ENCODE results near the gene RAD52. TPM values are rescaled to one million over a fixed set of nuclear protein-coding genes. Genes with fewer than 3 reads are reported as not detected.
"Not testable (repeated sequence)": the region's sequence is repeated elsewhere in the genome, so short reads cannot be mapped to it uniquely, and the experiment has no call there.

Gene RAD52
- total and polyA plus RNA-seq, 4 donors: 18.1 to 28.7 (median 23.1) TPM

GRCh38 chr12:948238-948637 lies 1.3 kb downstream of the RAD52 start:
- H3K4me1 ChIP-seq (ENCODE audit: control insufficient read depth, insufficient read depth, low read length): peaks cover 14% of the 10 kb centered on the region
- H3K27me3 ChIP-seq (ENCODE audit: control insufficient read depth, insufficient read depth, low read length): no peaks in the 10 kb centered on the region
- H3K9me3 ChIP-seq (ENCODE audit: control insufficient read depth, insufficient read depth, low read length): no peaks in the 10 kb centered on the region
- peaks cover 12% of the 10 kb centered on the region for H3K36me3 ChIP-seq (ENCODE audit: control insufficient read depth, insufficient read depth, low read length)
- no peak for DNase-seq (ENCODE audit: low read depth in 4 of 6, low spot score in 6 of 6)
- peak overlapping the region; percentile 96 for H3K4me3 ChIP-seq (ENCODE audit: low read depth, low read length)
- no peak overlapping the region for H3K27ac ChIP-seq (ENCODE audit: low read depth, low read length)
- 97% methylated on average over 8 of the region's 9 CpGs for WGBS (ENCODE audit: insufficient coverage)

DNA sequence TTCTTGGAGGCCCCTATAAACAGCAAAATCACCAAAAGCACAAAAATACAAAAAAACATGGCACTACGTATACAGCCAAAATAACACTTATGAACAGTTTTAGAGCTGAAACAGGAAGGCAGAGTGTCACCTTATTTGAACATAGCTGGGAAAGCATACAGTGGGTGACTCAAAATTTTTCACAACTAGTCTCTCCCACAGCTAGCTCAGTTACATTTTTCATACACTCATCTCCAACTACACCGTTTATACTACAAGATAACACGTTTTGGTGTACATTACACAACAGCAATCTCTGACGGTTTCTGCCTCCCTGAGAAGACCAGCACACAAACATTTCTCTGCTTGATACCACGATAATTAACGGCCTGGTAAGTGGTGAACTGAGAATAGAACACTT lies 2.9 kb downstream of the RAD52 start:
- Histone ChIP-seq H3K27me3 (ENCODE audit: control insufficient read depth, insufficient read depth, low read length) (no peaks in the 10 kb centered on the region), H3K4me3 (ENCODE audit: low read depth, low read length) (no peak overlapping the region), H3K4me1 (ENCODE audit: control insufficient read depth, insufficient read depth, low read length) (peaks cover 14% of the 10 kb centered on the region), H3K27ac (ENCODE audit: low read depth, low read length) (no peak overlapping the region), H3K9me3 (ENCODE audit: control insufficient read depth, insufficient read depth, low read length) (no peaks in the 10 kb centered on the region), H3K36me3 (ENCODE audit: control insufficient read depth, insufficient read depth, low read length) (peaks cover 14% of the 10 kb centered on the region)
- DNase-seq (ENCODE audit: low read depth in 4 of 6, low spot score in 6 of 6): no peak
- WGBS (ENCODE audit: insufficient coverage): 95% methylated on average over 2 of the region's 6 CpGs

- peaks cover 14% of the 10 kb centered on the region for H3K4me1 ChIP-seq (ENCODE audit: control insufficient read depth, insufficient read depth, low read length)
- DNase-seq (ENCODE audit: low read depth in 4 of 6, low spot score in 6 of 6): no peak
Observed at GRCh38 chr12:946212-946611, 3.3 kb downstream of the RAD52 start.

DNA sequence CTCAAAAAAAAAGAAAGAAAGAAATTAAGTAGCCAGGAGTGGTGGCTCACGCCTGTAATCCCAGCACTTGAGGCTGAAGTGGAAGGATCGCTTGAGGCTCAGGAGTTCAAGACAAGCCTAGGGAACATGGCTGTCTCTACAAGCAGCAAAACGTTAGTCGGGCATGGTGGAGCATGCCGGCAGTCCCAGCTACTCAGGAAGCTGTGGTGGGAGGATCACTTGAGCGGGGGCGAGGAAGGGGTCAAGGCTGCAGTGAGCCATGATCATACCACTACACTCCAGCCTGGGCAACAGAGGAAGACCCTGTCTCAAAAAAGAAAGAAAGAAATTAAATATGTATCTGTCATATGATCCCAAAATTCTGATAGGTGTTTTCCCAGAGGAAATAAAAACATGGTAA lies 5.3 kb downstream of the RAD52 start:
- Histone ChIP-seq H3K4me1 (ENCODE audit: control insufficient read depth, insufficient read depth, low read length) (peaks cover 8% of the 10 kb centered on the region), H3K36me3 (ENCODE audit: control insufficient read depth, insufficient read depth, low read length) (peaks cover 22% of the 10 kb centered on the region), H3K27ac (ENCODE audit: low read depth, low read length) (no peak overlapping the region), H3K9me3 (ENCODE audit: control insufficient read depth, insufficient read depth, low read length) (no peaks in the 10 kb centered on the region), H3K27me3 (ENCODE audit: control insufficient read depth, insufficient read depth, low read length) (no peaks in the 10 kb centered on the region), H3K4me3 (ENCODE audit: low read depth, low read length) (no peak overlapping the region)
- WGBS (ENCODE audit: insufficient coverage): 84% methylated on average over 5 of the region's 7 CpGs
- DNase-seq (ENCODE audit: low read depth in 4 of 6, low spot score in 6 of 6): no peak

More at GRCh38 chr12:946212-946611, 3.3 kb downstream of the RAD52 start:
- H3K4me3 ChIP-seq (ENCODE audit: low read depth, low read length): no peak overlapping the region
- no peaks in the 10 kb centered on the region for H3K9me3 ChIP-seq (ENCODE audit: control insufficient read depth, insufficient read depth, low read length)
- H3K36me3 ChIP-seq (ENCODE audit: control insufficient read depth, insufficient read depth, low read length): peaks cover 14% of the 10 kb centered on the region
- no peak overlapping the region for H3K27ac ChIP-seq (ENCODE audit: low read depth, low read length)
- H3K27me3 ChIP-seq (ENCODE audit: control insufficient read depth, insufficient read depth, low read length): no peaks in the 10 kb centered on the region

DNA sequence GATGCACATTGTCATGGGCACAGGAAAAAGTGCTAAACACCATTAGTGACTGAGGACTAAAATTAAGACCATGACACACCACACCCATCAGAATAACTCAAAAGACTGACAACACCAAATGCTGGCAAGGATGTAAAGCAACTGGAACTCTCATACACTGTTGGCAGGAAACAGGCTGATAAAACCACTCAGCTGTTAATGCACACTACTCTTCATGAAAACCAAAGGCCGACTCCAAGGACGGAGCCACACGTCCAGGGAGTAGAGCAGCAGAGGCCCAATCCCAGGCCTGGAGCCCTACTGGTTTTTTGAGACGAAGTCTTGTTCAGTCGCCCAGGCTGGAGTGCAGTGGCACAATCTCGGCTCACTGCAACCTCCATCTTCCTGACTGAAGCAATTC lies 6.4 kb downstream of the RAD52 start:
- Histone ChIP-seq H3K9me3 (ENCODE audit: control insufficient read depth, insufficient read depth, low read length) (no peaks in the 10 kb centered on the region), H3K27ac (ENCODE audit: low read depth, low read length) (no peak overlapping the region), H3K4me1 (ENCODE audit: control insufficient read depth, insufficient read depth, low read length) (no peaks in the 10 kb centered on the region), H3K4me3 (ENCODE audit: low read depth, low read length) (no peak overlapping the region), H3K27me3 (ENCODE audit: control insufficient read depth, insufficient read depth, low read length) (no peaks in the 10 kb centered on the region), H3K36me3 (ENCODE audit: control insufficient read depth, insufficient read depth, low read length) (peaks cover 28% of the 10 kb centered on the region)
- DNase-seq (ENCODE audit: low read depth in 4 of 6, low spot score in 6 of 6): no peak
- 92% methylated on average over 5 of the region's 6 CpGs for WGBS (ENCODE audit: insufficient coverage)

GRCh38 chr12:938810-939209 lies 10.7 kb downstream of the RAD52 start:
- H3K27ac ChIP-seq (ENCODE audit: low read depth, low read length): no peak overlapping the region
- 100% methylated on average over 1 of the region's 3 CpGs for WGBS (ENCODE audit: insufficient coverage)

DNA sequence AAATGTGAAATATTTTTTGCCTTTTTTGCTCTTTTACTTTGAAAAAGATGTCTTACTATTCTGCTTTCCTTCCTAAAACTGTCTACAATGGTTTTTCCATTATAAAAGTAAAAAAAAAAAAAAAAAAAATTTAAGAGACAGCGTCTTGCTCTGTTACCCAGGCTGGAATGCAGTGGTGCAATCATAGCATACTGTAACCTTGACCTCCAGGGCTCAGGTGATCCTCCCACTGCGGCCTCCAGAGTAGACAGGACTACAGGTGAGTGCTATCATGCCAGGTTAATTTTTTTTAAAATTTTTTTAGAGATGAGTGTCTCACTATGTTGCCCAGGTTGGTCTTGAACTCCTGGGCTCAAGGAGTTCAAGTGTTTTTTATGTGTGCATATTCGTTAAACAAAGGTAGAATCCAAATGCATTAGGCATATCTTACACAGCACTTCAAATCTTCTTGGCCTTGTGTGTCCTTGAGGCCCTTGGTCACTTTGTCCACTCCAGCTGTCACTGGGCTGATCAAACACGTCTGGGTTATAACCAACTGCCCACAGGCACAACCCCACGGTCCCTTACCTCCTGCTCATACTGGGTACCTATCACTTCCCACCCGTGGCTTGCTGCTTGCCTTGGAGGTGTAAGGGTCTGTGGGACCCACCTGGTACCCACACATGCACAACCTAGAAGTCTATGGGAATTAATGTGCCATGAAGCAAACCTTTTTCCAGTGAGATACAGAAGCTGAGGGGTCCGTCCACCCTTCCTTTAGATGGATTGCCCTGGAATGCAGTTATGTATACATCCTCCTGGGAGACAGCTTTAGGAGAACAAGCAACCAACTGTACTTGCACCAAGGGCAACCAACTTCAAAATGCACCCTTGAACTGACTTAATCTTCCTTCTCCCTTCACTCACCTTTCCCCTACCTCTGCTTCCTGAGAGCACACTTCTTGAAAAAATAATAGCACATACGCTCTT lies 12.8 kb downstream of the RAD52 start:
- Histone ChIP-seq H3K9me3 (ENCODE audit: control insufficient read depth, insufficient read depth, low read length) (no peaks in the 10 kb centered on the region), H3K36me3 (ENCODE audit: control insufficient read depth, insufficient read depth, low read length) (peaks cover 19% of the 10 kb centered on the region), H3K27me3 (ENCODE audit: control insufficient read depth, insufficient read depth, low read length) (no peaks in the 10 kb centered on the region), H3K27ac (ENCODE audit: low read depth, low read length) (no peak overlapping the region), H3K4me1 (ENCODE audit: control insufficient read depth, insufficient read depth, low read length) (no peaks in the 10 kb centered on the region), H3K4me3 (ENCODE audit: low read depth, low read length) (no peak overlapping the region)
- WGBS (ENCODE audit: insufficient coverage): 88% methylated on average over 4 of the region's 8 CpGs
- DNase-seq (ENCODE audit: low read depth in 4 of 6, low spot score in 6 of 6): no peak

More at GRCh38 chr12:938810-939209, 10.7 kb downstream of the RAD52 start:
- Histone ChIP-seq H3K4me1 (ENCODE audit: control insufficient read depth, insufficient read depth, low read length) (no peaks in the 10 kb centered on the region), H3K9me3 (ENCODE audit: control insufficient read depth, insufficient read depth, low read length) (no peaks in the 10 kb centered on the region), H3K4me3 (ENCODE audit: low read depth, low read length) (no peak overlapping the region), H3K27me3 (ENCODE audit: control insufficient read depth, insufficient read depth, low read length) (no peaks in the 10 kb centered on the region), H3K36me3 (ENCODE audit: control insufficient read depth, insufficient read depth, low read length) (peaks cover 24% of the 10 kb centered on the region)
- DNase-seq (ENCODE audit: low read depth in 4 of 6, low spot score in 6 of 6): no peak

GRCh38 chr12:935891-936290 lies 13.6 kb downstream of the RAD52 start:
- not testable (repeated sequence) for DNase-seq (ENCODE audit: low read depth in 4 of 6, low spot score in 6 of 6); H3K27me3 ChIP-seq (ENCODE audit: control insufficient read depth, insufficient read depth, low read length); H3K4me1 ChIP-seq (ENCODE audit: control insufficient read depth, insufficient read depth, low read length); H3K27ac ChIP-seq (ENCODE audit: low read depth, low read length); H3K9me3 ChIP-seq (ENCODE audit: control insufficient read depth, insufficient read depth, low read length); H3K4me3 ChIP-seq (ENCODE audit: low read depth, low read length)
- peaks cover 22% of the 10 kb centered on the region for H3K36me3 ChIP-seq (ENCODE audit: control insufficient read depth, insufficient read depth, low read length)
- 98% methylated on average over 11 of the region's 12 CpGs for WGBS (ENCODE audit: insufficient coverage)

DNA sequence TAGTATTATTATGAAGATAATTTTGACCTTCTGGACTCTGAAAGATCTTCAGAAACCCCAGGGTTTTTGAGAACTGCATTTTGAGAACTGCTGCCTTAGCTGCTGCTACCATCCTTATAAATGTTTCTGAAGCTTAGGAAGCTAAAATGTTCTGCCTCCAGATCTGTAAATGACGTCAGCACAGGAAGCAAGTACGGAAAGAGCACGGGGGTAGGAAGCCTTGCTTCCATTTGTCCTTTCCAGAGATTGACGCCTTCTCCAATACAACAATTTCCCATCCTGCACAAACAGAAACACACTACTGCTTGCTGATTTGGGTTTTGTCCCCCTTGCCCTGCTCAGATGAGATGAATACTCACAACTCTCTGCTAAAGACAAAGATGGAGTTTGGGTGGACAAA lies 17.9 kb downstream of the RAD52 start:
- Histone ChIP-seq H3K27ac (ENCODE audit: low read depth, low read length) (no peak overlapping the region), H3K9me3 (ENCODE audit: control insufficient read depth, insufficient read depth, low read length) (no peaks in the 10 kb centered on the region), H3K27me3 (ENCODE audit: control insufficient read depth, insufficient read depth, low read length) (no peaks in the 10 kb centered on the region), H3K4me1 (ENCODE audit: control insufficient read depth, insufficient read depth, low read length) (no peaks in the 10 kb centered on the region), H3K36me3 (ENCODE audit: control insufficient read depth, insufficient read depth, low read length) (peaks cover 35% of the 10 kb centered on the region), H3K4me3 (ENCODE audit: low read depth, low read length) (no peak overlapping the region)
- DNase-seq (ENCODE audit: low read depth in 4 of 6, low spot score in 6 of 6): no peak
- 95% methylated on average over 4 of the region's 4 CpGs for WGBS (ENCODE audit: insufficient coverage)

GRCh38 chr12:931060-931459 lies 18.4 kb downstream of the RAD52 start:
- Histone ChIP-seq H3K27me3 (ENCODE audit: control insufficient read depth, insufficient read depth, low read length) (no peaks in the 10 kb centered on the region), H3K9me3 (ENCODE audit: control insufficient read depth, insufficient read depth, low read length) (no peaks in the 10 kb centered on the region), H3K27ac (ENCODE audit: low read depth, low read length) (no peak overlapping the region), H3K4me3 (ENCODE audit: low read depth, low read length) (no peak overlapping the region), H3K36me3 (ENCODE audit: control insufficient read depth, insufficient read depth, low read length) (peaks cover 41% of the 10 kb centered on the region), H3K4me1 (ENCODE audit: control insufficient read depth, insufficient read depth, low read length) (no peaks in the 10 kb centered on the region)
- DNase-seq (ENCODE audit: low read depth in 4 of 6, low spot score in 6 of 6): no peak
- 97% methylated on average over 5 of the region's 5 CpGs for WGBS (ENCODE audit: insufficient coverage)

Data from spinal cord (tissue), 10 donors.